ENCODE results near the gene CMTM5. TPM values are rescaled to one million over a fixed set of nuclear protein-coding genes. Genes with fewer than 3 reads are reported as not detected.

Gene CMTM5
- total and polyA plus RNA-seq, 2 donors (not counting 3 experiments of a cell fraction or from before 2014, with no cell fraction given): not detected

DNA sequence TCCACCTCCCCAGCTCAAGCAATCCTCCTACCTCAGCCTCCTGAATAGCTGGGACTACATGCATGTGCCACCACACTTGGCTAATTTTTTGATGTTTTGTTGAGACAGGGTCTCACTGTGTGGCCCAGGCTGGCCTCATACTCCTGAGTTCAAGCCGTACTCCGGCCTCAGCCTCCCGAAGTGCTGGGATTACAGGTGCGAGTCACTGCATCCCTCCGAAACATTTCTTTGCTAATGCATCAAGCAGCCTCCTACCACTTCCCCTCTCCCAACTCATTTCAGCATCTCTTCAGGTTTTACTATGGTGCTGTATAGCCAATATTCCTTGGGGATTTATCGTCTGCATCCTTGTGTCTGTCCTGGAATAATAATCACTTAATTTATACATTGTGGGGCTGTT is 21.9 kb upstream of the CMTM5 start:
- no peak overlapping the region for H3K9ac ChIP-seq (replicated peaks; ENCODE audit: extremely low read depth, insufficient read depth, low read length)
- BruUV-seq (replicated peaks): no TSS peak
- intact Hi-C loops (cut with micrococcal nuclease): no loop called here
- H4K20me1 ChIP-seq (replicated peaks; ENCODE audit: control insufficient read depth, extremely low read depth, insufficient read depth, low read length): no peaks in the 10 kb centered on the region
- TF ChIP-seq GATA2 (IDR thresholded peaks at IDR 0.05; ENCODE audit: insufficient read depth, insufficient read length, low read depth, low read length) (no peak), JUN (IDR thresholded peaks at IDR 0.05; ENCODE audit: borderline replicate concordance, insufficient read depth, insufficient read length, low read depth) (no peak), FOS (IDR thresholded peaks at IDR 0.05; ENCODE audit: borderline replicate concordance, insufficient read depth, low read length) (no peak), POLR2A (IDR thresholded peaks at IDR 0.05; ENCODE audit: low read depth, low read length) (no peak), EZH2 (IDR thresholded peaks at IDR 0.05; ENCODE audit: borderline replicate concordance, low read depth, low read length, severe bottlenecking) (no peak), POLR2AphosphoS5 (IDR thresholded peaks at IDR 0.05; ENCODE audit: insufficient read depth, low read depth, low read length) (no peak), MYC (IDR thresholded peaks at IDR 0.05; ENCODE audit: low read depth, low read length) (no peak)
- TF ChIP-seq, protein P1, sequence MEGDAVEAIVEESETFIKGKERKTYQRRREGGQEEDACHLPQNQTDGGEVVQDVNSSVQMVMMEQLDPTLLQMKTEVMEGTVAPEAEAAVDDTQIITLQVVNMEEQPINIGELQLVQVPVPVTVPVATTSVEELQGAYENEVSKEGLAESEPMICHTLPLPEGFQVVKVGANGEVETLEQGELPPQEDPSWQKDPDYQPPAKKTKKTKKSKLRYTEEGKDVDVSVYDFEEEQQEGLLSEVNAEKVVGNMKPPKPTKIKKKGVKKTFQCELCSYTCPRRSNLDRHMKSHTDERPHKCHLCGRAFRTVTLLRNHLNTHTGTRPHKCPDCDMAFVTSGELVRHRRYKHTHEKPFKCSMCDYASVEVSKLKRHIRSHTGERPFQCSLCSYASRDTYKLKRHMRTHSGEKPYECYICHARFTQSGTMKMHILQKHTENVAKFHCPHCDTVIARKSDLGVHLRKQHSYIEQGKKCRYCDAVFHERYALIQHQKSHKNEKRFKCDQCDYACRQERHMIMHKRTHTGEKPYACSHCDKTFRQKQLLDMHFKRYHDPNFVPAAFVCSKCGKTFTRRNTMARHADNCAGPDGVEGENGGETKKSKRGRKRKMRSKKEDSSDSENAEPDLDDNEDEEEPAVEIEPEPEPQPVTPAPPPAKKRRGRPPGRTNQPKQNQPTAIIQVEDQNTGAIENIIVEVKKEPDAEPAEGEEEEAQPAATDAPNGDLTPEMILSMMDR (IDR thresholded peaks at IDR 0.05; ENCODE audit: extremely low read depth in 1 of 2, insufficient read depth in 1 of 2, low read depth in 1 of 2, low read length in 2 of 2): no peak
- TF ChIP-seq, protein P2, sequence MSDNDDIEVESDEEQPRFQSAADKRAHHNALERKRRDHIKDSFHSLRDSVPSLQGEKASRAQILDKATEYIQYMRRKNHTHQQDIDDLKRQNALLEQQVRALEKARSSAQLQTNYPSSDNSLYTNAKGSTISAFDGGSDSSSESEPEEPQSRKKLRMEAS (IDR thresholded peaks at IDR 0.05; ENCODE audit: insufficient read depth, insufficient read length): no peak
- no peaks in the 10 kb centered on the region for H3K4me1 ChIP-seq (ENCODE audit: control insufficient read depth, extremely low read depth, insufficient read depth, low read length)
- peaks cover 32 to 36% of the 10 kb centered on the region in 2 experiments for H3K27me3 ChIP-seq (ENCODE audit: control insufficient read depth in 2 of 2, insufficient read depth in 2 of 2, low read length in 2 of 2)
- H3K4me2 ChIP-seq (ENCODE audit: insufficient read depth, low read length): no peak overlapping the region
- no peak overlapping the region for H3K27ac ChIP-seq (ENCODE audit: insufficient read depth, low read depth, low read length)
- ChIA-PET CTCF (no interaction called here), POLR2A (interaction anchor here (0.6 kb wide), 1 partner anchor 26 kb away, joined by 6 read pairs; no protein-coding TSS in a partner anchor)
- H3K9me1 ChIP-seq (replicated peaks; ENCODE audit: control insufficient read depth, extremely low read depth, insufficient read depth, low read length): no peaks in the 10 kb centered on the region
- dilution Hi-C loops (cut with MboI; ENCODE audit: extremely low pct_ligation_motif_present, low sequenced_read_pairs): no loop called here
- DNase-seq (ENCODE audit: low read depth, low spot score) (no peak), FAIRE-seq (no peak)
- H3K79me2 ChIP-seq (ENCODE audit: control insufficient read depth, insufficient read depth, low read length): no peaks in the 10 kb centered on the region
- no peak overlapping the region for H3K4me3 ChIP-seq (replicated peaks in 1 of 3; ENCODE audit: insufficient read depth in 1 of 3, low read depth in 1 of 3, low read length in 3 of 3)
- no peaks in the 10 kb centered on the region for H3K36me3 ChIP-seq (ENCODE audit: control insufficient read depth in 2 of 2, extremely low read depth in 1 of 2, insufficient read depth in 2 of 2, low read length in 2 of 2)
- no peak overlapping the region for H2AFZ ChIP-seq (ENCODE audit: low read depth, low read length)
- no peaks in the 10 kb centered on the region for H3K9me3 ChIP-seq (replicated peaks; ENCODE audit: control insufficient read depth, insufficient read depth, low read length)
